ENCODE data around the gene CACNA1D. TPM values are rescaled to one million over a fixed set of nuclear protein-coding genes. Genes with fewer than 3 reads are reported as not detected.
A peak's percentile ranks its signal among the peaks of the same experiment; 100 is the strongest.

Gene CACNA1D
- total RNA-seq, 2 donors from 2014 or later, result 19.3 to 20.6 TPM

DNA sequence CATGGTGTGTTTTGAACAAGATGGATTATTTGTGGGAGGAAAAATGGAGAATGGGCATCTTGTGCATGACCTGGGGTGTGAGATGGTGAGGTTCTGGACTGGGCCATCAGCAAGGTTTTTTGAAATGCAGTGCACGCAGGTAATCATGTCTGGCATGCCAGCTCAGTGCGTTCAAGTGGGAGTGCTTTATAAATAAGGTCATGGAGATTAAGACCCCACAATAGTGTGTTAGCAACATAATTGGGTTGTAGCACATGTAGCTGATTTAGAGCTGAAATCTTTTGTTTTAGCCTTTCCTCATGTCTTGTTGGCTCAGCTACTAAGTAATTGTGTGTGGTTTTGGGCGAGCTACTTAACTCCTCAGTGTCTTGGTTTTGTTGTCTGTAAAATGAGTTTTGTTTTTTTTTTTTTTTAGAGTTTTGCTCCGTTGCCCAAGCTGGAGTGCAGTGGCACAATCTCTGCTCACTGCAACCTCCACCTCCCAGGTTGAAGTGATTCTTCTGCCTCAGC, 3.9 kb upstream of the CACNA1D start:
- no peak for ATAC-seq
- DNase-seq, result no peak
- intact Hi-C loops (cut with DNase I, micrococcal nuclease), result no loop called here

DNA sequence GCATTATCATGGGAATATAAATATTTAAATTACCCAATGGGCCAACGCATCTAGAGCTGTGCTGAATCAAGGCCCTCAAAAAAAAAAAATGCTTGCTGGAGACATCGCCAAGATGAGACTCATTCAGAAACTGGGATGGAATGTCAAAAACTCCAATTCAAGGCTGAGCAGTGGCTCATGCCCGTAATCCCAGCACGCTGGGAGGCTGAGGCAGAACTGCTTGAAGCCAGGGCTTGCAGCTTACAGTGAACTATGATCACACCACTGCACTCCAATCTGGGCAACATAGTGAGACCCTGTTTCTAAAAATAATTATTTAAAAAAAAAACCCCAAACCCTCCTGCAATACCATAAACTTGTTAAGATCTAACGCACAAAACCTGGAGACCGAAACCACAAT, 3.1 kb upstream of the CACNA1D start:
- ATAC-seq (no peak), DNase-seq (no peak)
- intact Hi-C loops (cut with DNase I, micrococcal nuclease), result no loop called here

GRCh38 chr3:53493595-53493962, 832 bp upstream of the CACNA1D start:
- peak; percentile 64 for ATAC-seq
- intact Hi-C loops (cut with DNase I, micrococcal nuclease), result no loop called here
- no peak for DNase-seq

GRCh38 chr3:53495146-53495519, 722 bp downstream of the CACNA1D start:
- intact Hi-C loops (cut with DNase I, micrococcal nuclease), result no loop called here
- no peak for ATAC-seq
- peak in 1 of 2 donors; percentile 18 for DNase-seq

DNA sequence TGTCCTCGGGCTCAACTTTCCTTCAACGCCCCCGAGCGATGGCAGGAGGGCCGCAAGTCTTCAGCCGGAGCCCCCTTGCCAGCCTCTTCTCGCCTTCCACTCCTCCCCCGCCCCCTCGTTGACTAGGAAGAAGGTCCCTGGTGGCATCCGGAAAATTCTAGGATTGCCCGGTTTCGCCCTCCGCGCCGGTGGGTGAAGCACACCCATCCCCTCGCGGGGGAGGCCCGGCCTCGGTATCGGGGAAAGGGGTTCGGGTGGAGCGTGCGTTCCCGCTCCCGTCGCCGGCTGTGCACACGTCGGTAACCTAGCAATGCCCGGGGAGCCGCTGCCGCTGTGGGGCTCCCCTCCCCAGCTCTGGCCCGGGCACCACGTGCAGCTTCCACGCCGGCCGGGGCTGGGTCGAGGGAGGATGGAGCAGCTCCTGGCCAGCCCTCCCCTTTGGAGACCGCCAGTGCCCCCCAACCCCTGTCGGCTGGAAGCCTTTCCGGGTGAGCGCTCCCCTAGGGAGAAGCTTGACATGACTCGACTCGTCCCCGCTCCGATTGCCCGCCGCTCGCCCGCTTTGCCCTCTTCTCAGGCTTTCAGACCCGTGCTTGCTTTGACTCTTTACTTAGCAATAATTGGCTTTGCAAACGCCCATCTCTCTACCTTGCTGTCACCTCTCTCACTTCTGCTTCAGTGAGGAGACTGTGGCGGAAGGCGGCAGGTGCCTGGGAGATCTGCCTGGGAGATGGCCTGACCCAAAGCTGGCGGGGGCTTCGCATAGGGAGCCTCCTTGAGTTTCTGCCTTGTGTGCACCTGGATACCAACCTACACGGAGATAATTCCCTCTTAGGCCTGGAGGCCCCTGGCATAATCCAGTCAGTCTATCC, 1.3 kb downstream of the CACNA1D start:
- ATAC-seq (peak; percentile 22), DNase-seq (peak; percentile 34 to 38)
- intact Hi-C loops (cut with DNase I, micrococcal nuclease), result no loop called here

- no peak for ATAC-seq
- intact Hi-C loops (cut with DNase I, micrococcal nuclease), result no loop called here
- DNase-seq, result no peak
Measured at GRCh38 chr3:53496392-53496670, 1.9 kb downstream of the CACNA1D start.

DNA sequence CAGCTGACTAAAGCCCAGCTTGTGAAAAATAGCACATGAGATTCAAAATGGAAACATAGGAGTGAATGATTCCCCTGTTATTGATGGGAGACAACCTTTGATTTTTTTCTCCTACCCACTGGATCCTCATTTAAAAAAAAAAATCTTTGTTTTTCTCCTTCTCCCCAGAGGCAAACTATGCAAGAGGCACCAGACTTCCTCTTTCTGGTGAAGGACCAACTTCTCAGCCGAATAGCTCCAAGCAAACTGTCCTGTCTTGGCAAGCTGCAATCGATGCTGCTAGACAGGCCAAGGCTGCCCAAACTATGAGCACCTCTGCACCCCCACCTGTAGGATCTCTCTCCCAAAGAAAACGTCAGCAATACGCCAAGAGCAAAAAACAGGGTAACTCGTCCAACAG, 2.6 kb downstream of the CACNA1D start:
- intact Hi-C loops (cut with DNase I, micrococcal nuclease), result no loop called here
- ATAC-seq, result no peak
- DNase-seq, result no peak

DNA sequence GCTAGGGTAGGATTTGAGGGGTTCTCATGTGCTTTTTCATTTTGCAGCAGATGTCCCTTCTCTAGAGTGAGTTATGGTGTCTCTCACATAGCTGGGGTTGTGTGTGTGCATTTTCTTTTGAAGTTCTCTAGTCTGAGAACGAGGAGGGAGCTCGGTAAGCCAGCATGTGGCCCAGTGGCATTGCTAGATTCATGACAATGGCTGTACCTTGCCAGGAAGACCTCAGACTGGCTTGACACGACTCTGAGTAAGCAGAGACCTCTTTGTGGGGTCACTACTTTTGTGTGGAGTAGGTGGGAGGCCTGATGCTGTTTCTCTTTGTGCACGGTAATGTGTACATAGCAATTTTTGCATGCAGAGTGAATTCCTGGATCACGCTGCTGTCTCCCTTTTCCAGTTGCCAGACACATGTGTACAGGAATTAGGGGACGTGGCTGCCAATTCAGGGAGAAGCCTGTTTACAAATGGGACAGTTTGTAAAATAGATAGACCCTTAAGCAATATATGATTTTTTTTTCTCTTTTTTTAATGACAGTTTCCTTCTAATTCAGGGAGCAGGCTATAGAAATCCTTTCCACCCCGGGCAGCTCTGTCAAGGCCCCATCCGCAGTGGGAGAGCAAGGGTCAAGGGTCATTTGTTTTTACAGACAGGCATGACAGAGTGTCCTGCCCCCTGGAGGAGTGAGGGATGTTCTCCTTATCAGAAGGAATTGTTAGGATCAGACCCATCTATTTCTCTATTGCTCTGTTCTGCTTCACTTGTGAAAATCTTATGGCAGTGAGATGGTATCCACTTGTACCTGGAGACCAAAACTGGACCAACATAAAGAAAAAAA, 4.6 kb downstream of the CACNA1D start:
- peak in 1 of 2 donors; percentile 23 for DNase-seq
- peak; percentile 65 for ATAC-seq

DNA sequence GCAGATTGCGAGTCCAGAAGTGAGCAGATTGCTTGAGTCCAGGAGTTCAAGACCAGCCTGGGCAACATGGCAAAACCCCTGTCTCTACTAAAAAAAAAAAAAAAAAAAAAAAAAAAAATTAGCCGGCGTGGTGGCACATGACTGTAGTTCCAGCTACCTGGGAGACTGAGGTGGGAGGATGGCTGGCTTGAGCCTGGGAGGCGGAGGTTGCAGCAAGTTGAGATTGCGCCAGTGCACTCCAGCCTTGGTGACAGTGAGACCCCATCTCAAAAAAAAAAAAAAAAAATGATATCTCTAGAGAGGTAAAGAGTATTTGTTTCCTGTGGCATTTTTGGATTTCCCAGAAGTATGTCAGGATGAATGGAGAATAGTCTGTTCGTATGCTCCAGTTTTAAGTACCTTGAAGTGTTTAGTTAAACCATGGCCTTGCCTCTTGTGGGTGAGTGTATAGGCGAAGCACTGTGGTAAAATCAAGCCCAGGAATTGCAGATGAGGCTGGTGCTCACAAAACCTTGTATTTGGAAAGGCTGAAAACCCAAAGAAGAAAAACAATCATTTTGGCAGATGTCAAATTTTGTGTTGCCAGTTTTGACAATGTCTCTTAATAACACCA, 5.9 kb downstream of the CACNA1D start:
- ATAC-seq (no peak), DNase-seq (no peak)
- intact Hi-C loops (cut with DNase I, micrococcal nuclease), result no loop called here

More for the DNA sequence above, 4.6 kb downstream of the CACNA1D start:
- intact Hi-C loops (cut with DNase I, micrococcal nuclease), result no loop called here

DNA sequence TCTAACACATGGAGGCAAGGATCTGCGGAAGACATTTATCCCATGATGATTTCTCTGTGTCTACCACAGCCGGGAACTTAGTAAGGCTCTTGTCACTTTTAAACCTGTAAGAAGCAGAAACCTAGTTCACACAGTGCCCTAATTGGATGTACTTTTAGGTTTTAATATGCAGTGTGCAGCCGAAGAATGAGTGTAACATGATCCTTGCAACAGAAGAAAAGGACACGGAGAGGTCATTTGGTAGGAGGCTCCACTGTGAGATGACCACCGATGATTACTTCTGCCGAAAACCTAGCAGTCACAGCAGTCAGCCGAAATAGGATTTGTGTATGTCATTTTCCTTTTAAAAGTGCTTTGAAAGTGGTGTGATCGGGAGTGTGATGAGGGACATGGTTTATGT, 6.8 kb downstream of the CACNA1D start:
- ATAC-seq, result no peak
- DNase-seq, result no peak
- intact Hi-C loops (cut with DNase I, micrococcal nuclease), result no loop called here

DNA sequence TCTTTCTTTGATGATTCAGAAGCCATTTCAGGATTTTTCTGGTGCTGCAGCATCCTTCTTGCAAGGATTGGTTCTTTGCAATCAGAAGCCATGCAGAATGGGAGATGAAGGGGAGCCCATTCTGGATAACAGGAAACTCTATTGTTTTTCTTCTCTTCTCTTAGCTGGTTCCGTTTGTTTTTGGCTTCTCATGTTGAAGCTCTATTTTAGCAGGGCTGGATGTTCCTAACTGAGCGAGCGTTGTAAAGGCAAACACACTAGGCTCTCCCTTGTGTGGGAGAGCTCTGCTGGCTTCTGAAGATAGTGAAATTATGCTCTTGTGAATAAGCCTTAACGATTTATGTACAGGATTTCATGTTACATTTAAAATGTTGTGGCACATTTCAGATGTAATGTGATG, 8.3 kb downstream of the CACNA1D start:
- ATAC-seq (no peak), DNase-seq (no peak)
- intact Hi-C loops (cut with DNase I, micrococcal nuclease), result no loop called here

DNA sequence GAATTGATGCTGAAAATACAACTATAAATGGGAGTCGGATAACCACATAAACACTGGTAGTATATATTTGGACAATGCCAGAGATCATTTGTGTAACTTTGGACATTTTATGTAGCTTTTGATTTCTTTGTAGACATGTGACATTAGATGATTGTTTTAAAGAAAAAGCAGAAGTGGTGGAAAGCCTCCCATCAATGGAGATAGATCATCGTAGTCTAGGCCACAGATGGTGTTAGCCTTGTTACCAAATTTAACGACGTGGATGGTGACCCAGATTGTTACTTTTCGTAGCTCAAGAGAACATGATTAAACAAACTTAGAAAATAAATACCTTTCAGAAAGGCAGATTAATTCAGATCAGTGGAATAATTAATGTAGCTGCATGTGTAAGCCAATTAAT, 8.8 kb downstream of the CACNA1D start:
- intact Hi-C loops (cut with DNase I, micrococcal nuclease), result no loop called here
- DNase-seq (no peak), ATAC-seq (no peak)

GRCh38 chr3:53506110-53506762, 11.8 kb downstream of the CACNA1D start:
- no peak for DNase-seq
- ATAC-seq, result no peak
- intact Hi-C loops (cut with DNase I, micrococcal nuclease), result no loop called here

DNA sequence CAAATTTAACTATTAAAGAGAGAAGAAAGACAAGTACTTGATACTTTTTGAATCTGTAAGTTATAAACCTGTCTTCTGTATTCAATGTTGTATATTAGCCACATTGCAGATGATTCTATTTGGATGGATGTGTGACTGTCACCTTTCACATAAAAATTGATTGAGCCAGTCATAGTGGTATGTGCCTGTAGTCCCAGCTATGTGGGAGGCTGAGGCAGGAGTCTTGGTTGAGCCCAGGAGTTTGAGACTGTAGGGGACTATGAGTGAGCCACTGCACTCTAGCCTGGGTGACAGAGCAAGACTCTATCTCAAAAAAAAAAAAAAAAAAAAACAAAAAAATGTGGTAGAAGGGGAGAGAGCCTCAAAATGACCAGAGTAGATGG, 12.3 kb downstream of the CACNA1D start:
- DNase-seq (no peak), ATAC-seq (no peak)
- intact Hi-C loops (cut with DNase I, micrococcal nuclease), result no loop called here

GRCh38 chr3:53509494-53509893, 15.1 kb downstream of the CACNA1D start:
- no peak for DNase-seq
- ATAC-seq, result no peak
- intact Hi-C loops (cut with DNase I, micrococcal nuclease), result no loop called here

DNA sequence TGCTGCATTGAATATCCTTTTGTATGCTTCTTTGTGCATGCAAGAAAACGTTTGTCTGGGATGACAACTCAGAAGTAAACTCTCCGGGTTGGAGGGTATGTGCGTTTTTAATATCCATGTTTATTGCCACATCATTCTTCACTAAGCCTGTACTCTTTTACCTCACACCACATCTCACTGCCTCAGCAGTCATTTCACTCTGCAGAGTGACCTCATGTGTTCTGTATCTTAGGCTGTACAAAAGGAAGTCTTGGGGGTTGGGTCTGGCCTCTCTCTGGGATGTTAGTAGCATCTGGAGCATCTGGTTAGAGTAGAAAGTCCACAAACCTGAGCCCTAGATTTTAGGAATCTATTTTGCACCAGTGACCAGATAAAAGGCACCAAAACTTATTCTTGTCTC, 16.1 kb downstream of the CACNA1D start:
- DNase-seq, result no peak
- no peak for ATAC-seq
- intact Hi-C loops (cut with DNase I, micrococcal nuclease), result no loop called here

DNA sequence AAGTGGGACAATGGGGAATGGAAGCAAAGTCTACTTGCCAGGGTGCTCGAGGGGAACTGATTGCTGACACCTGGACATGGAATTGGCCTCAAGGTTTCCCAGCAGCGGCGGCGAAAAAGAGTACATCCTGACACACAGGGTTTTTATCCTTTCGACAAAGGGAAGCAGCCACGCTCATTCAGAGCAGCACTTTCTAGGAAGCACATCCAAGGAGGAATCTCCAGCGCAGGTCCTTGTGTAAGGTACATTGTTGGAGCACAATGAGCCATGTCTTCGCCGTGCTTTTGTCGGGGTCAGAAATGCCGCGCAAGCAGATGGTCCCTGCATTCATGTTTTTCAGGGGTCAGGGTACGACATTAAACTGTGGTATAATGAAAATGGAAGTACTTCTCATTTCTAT, 16.8 kb downstream of the CACNA1D start:
- no peak for DNase-seq
- intact Hi-C loops (cut with DNase I, micrococcal nuclease), result no loop called here

DNA sequence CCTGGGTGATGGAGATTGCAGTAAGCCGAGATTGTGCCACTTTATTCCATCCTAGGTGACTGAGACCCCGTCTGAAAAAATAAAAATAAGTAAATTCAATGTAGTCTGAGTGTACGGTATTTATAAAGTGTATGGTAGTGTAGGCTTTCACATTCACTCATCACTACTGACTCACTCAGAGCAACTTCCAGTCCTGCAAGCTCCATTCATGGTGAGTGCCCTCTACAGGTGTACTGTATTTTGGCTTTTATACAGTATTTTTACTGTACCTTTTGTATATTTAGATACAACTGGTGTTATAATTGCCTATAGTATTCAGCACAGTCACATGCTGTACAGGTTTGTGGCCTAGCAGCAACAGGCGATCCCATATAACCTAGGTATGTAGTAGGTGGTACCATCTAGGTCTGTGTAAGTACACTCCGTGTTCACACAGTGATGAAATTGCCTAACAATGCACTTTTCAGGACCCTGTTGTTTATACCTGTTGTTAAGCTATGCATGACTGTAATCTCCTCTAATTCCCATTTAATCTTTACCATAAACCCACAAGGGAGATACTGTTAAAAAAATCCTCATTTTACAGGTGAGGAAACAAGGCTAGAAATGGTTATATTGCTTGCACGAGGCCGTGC, 19.3 kb downstream of the CACNA1D start:
- ATAC-seq (peak; percentile 43), DNase-seq (no peak)
- intact Hi-C loops (cut with DNase I, micrococcal nuclease), result no loop called here

More for the DNA sequence above, 16.8 kb downstream of the CACNA1D start:
- ATAC-seq, result no peak

DNA sequence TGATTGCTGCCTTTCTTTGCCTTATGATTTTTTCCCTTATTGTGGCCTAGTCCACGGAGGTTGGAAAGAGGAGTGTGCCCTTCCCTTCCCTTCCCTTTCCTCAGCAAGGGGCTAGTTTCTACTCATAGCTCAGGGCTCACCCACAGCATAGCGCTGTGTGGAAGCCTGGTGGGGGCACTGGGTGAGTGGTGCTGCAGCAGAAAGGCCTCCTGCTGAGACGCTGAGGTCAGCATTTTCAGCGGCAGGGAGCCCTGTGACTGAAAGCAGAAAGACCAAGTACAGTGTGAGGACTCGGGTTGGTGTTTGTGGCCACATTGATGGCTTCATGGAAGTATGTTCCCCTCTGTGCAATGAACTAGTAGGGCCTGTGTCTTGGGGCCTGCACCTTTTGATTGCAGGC, 21.9 kb downstream of the CACNA1D start:
- DNase-seq (no peak), ATAC-seq (no peak)
- intact Hi-C loops (cut with DNase I, micrococcal nuclease), result no loop called here

All from left colon (tissue), 2 donors.